Fibroblast of mammary gland (primary cell): ENCODE results near the gene LINGO4.

ENCODE experiments used
- DNase-seq: peaks from one replicate; pipeline ENCODE4 v3.0.0-alpha.2; 2010; ENCODE audit warnings: low read depth
- H3K4me3 ChIP-seq: 2 replicates; pipeline ENCODE4 v1.5.1; 2011; ENCODE audit warnings: low read depth, mild to moderate bottlenecking, low read length, moderate library complexity; ENCODE audit not compliant: control insufficient read depth
- TF ChIP-seq, protein P1 (sequence below): conservative IDR thresholded peaks from 2 replicates; pipeline ENCODE4 v1.5.1; 2011; ENCODE audit warnings: low read depth, low read length, inconsistent platforms; ENCODE audit not compliant: control insufficient read depth, insufficient read depth

The LINGO4 gene

DNA sequence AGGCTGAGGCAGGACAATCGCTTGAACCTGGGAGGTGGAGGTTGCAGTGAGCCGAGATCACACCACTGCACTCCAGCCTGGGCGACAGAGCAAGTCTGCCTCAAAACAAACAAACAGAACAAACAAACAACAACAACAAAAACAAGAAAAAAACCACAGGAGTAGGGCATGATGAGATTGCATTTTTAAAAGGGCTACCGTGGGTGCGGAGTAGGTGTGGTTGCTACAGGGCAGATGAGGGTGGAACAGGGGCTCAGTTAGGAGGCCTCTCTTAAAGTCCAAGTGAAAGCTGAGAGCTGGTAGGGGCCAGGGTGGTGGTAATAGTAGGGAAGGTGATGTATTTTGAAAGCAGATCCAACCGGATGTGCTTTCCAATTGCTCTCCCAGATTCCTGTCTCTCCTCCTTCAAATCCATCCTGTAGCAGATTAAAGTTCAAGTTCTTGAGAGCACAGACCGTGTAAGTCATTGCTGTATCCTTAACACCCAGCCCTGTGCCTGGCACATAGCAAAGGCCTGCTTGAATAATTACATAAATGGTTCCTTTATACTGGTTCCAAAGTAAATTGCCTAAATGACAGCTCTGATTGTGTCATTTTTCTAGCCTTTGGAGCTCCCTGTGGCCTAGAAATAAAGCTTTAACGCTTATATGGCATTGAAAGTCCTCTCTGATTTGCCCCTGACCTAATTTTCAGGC lies 4.2 kb upstream of the LINGO4 start:
- no peak overlapping the region for H3K4me3 ChIP-seq
- TF ChIP-seq, protein P1, sequence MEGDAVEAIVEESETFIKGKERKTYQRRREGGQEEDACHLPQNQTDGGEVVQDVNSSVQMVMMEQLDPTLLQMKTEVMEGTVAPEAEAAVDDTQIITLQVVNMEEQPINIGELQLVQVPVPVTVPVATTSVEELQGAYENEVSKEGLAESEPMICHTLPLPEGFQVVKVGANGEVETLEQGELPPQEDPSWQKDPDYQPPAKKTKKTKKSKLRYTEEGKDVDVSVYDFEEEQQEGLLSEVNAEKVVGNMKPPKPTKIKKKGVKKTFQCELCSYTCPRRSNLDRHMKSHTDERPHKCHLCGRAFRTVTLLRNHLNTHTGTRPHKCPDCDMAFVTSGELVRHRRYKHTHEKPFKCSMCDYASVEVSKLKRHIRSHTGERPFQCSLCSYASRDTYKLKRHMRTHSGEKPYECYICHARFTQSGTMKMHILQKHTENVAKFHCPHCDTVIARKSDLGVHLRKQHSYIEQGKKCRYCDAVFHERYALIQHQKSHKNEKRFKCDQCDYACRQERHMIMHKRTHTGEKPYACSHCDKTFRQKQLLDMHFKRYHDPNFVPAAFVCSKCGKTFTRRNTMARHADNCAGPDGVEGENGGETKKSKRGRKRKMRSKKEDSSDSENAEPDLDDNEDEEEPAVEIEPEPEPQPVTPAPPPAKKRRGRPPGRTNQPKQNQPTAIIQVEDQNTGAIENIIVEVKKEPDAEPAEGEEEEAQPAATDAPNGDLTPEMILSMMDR: no peak
- DNase-seq: no peak

DNA sequence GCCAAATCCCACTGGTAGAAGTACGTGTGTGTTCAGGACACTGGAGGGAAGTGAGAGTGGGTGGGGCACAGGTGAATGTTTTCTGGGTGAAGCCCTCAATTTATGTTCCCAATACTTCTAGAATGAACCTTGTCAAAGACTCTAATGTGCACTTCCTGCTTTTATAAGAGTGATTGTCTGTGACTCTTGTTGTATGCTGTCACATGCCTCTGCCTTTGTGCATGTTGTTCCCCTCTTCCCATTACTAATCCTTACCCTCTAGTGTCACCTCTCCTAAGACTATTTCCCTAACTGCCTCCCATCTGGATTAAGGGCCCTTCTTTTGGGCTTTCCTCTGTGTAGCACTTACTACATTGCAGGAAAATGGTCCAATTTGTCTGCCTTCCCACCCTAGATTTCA lies 2.5 kb upstream of the LINGO4 start:
- H3K4me3 ChIP-seq: no peak overlapping the region
- no peak for DNase-seq
- TF ChIP-seq, protein P1: no peak

DNA sequence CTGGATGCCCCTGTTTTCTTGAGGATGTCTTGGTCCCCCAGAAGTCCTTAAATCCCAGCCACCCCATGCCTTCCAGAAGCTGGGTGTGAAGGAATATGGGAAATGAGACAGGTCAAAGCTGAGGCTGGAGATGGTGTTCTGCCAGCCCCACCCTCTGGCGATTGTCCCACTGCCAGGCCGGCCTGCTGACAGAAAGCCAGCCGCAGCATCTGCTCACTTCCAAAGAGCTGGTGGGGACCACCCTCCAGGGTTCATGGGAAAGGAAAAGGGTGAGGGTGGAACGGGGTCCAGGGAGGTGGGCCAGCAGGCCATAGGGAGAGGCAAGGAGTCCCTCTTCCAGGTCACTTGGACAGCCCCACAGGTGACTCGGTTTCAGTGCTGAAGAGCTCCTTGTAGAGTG lies 1.9 kb upstream of the LINGO4 start:
- TF ChIP-seq, protein P1: no peak
- no peak for DNase-seq

DNA sequence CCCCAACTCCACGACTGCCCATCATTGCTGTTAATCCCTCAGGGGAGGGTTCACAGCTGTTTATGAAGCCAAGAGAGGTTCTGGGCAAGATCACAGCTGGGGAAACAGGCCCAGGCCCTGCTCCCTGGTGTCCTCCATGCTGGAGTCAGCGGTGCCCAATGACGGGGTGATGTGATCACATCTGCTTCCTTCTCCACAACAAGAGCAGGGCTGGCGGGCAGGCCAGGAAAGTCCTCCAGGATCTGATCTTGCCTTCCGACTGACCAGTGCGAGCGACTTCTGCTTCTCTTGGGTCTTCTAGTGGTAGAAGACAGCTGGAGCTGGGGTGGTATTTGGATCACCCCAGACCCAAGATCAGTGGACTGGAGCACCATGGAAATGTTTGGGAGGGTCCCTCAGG lies 951 bp upstream of the LINGO4 start:
- no peak overlapping the region for H3K4me3 ChIP-seq
- TF ChIP-seq, protein P1: no peak
- no peak for DNase-seq

More for the DNA sequence above, 1.9 kb upstream of the LINGO4 start:
- no peak overlapping the region for H3K4me3 ChIP-seq

DNA sequence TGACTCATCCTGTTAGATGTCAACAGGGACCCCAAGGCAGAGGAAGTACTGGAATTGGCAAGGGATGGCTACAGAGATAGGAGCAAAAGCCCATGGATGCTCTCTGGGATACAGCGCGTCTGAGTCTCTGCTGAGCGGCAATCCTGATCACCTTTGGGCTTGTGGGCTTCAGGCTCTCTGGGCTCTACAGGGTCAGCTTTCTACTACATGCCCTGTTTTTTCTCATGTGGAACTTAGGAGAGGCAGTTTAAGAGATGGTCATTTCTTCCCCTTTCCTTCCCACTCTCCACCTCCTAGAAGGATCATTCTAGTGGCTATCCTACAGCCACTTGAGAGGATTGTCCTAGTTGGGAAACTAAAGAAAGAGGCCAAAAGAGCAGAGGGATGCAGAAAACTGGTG lies 1.3 kb downstream of the LINGO4 start:
- no peak for DNase-seq
- TF ChIP-seq, protein P1: no peak

DNA sequence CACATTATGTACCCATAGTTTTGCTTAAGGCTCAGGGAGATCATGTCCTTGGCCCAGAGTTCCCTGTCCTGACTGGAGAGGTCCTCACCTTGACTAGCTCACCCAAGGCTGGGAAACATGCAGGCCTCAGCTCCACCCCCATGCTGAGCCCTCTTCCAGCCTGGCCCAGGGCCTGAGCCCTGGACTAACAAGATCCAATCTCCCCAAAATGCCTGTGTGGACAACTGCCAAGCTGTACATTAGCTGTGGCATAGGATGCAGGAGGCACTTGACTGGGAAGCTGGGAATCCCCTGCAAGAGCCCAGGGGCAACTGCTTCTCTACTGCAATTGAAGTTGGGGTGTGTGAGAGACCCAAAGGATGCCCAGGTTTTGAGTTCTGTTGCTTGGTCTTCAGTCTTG lies 2.1 kb downstream of the LINGO4 start:
- DNase-seq: no peak
- TF ChIP-seq, protein P1: no peak
- no peak overlapping the region for H3K4me3 ChIP-seq

More for the DNA sequence above, 1.3 kb downstream of the LINGO4 start:
- no peak overlapping the region for H3K4me3 ChIP-seq
